ENCODE data around the gene PHAF1. TPM values are rescaled to one million over a fixed set of nuclear protein-coding genes. Genes with fewer than 3 reads are reported as not detected.

The PHAF1 gene
- total and polyA plus RNA-seq, 2 of the 8 experiments (the other 6 are each of a cell fraction or from before 2014, with no cell fraction given) = 18.6 to 26.4 TPM

DNA sequence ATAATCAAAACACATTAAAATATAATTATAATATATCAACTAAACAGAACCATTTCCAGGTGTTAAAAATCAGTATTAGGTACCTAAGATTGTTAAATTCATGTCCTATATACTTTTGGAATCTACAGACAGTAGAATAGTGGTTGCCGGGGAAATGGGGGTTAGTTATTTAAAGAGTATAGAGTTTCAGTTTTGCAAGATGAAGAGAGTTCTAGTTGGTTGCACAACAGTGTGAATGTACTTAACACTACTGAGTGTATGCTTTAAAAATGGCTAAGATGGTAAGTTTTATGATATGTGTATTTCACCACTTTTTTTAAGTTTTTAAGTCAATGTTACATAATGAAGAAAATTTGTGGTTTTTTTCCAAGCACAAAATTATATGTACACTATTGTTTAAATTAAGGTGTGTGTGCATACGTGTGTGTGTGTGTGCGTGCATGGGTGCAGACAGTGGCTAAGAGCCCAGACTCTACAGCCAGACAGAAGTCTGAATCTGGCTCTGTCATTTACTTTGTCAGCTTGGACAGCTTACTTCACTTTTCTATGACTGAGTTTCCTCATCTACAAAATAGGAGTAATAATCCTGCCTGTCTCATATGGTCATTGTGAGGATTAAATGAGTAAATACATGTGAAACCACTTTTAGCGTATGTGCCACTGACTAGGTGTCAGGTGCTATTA is 25.3 kb upstream of the PHAF1 start:
- Histone ChIP-seq H4K8ac (ENCODE audit: extremely low read depth, insufficient read depth, low read length) (no peak overlapping the region), H2BK20ac (ENCODE audit: low read length) (no peak overlapping the region), H3K9me3 (ENCODE audit: insufficient read depth in 2 of 2, low read depth in 1 of 2, low read length in 1 of 2) (no peaks in the 10 kb centered on the region), H2BK15ac (ENCODE audit: low read length) (no peak overlapping the region), H2AFZ (ENCODE audit: low read length) (no peak overlapping the region), H2BK5ac (ENCODE audit: low read depth, low read length) (no peak overlapping the region), H3K4ac (replicated peaks; ENCODE audit: insufficient read length, low read depth, low read length) (no peak overlapping the region), H3K14ac (ENCODE audit: insufficient read length) (no peak overlapping the region), H3K27ac (ENCODE audit: low read depth, low read length) (no peak overlapping the region), H3K4me3 (ENCODE audit: extremely low read depth in 1 of 4, insufficient read depth in 2 of 4, low read depth in 3 of 4, low read length in 4 of 4) (no peak overlapping the region), H2BK120ac (replicated peaks; ENCODE audit: low read depth, low read length) (no peak overlapping the region), H3K23ac (ENCODE audit: insufficient read length) (no peak overlapping the region), H3K4me1 (replicated peaks in 1 of 4; ENCODE audit: control insufficient read depth in 3 of 4, insufficient read depth in 4 of 4, low read length in 3 of 4) (no peaks in the 10 kb centered on the region), H3K79me2 (ENCODE audit: control insufficient read depth in 1 of 2, insufficient read depth in 2 of 2, low read length in 2 of 2) (no peaks in the 10 kb centered on the region), H3K18ac (ENCODE audit: extremely low read depth, low read length) (no peak overlapping the region), H3K56ac (replicated peaks; ENCODE audit: insufficient read length, low read depth, low read length) (no peak overlapping the region), H3K27me3 (replicated peaks in 1 of 4; ENCODE audit: control insufficient read depth in 3 of 4, extremely low read depth in 1 of 4, insufficient read depth in 3 of 4, low read length in 3 of 4) (no peaks in the 10 kb centered on the region), H3K4me2 (ENCODE audit: insufficient read depth in 1 of 2, low read depth in 2 of 2, low read length in 2 of 2) (no peak overlapping the region), H2AK5ac (ENCODE audit: low read depth, low read length) (no peak overlapping the region), H4K5ac (ENCODE audit: insufficient read length, low read depth, low read length) (no peak overlapping the region), H3K9ac (replicated peaks in 1 of 4; ENCODE audit: extremely low read depth in 1 of 4, low read depth in 3 of 4, low read length in 3 of 4) (no peak overlapping the region), H3K36me3 (ENCODE audit: control insufficient read depth in 2 of 4, insufficient read depth in 4 of 4, low read length in 3 of 4) (no peaks in the 10 kb centered on the region), H4K20me1 (replicated peaks in 1 of 2; ENCODE audit: control insufficient read depth in 1 of 2, insufficient read depth in 2 of 2, low read length in 2 of 2) (no peaks in the 10 kb centered on the region), H3K79me1 (ENCODE audit: low read depth, low read length) (no peaks in the 10 kb centered on the region), H3K23me2 (ENCODE audit: low read depth, low read length) (no peaks in the 10 kb centered on the region), H4K91ac (replicated peaks; ENCODE audit: insufficient read length, low read length) (no peak overlapping the region), H2BK12ac (ENCODE audit: low read depth, low read length) (no peak overlapping the region)
- no peak for FAIRE-seq
- no peak for DNase-seq (ENCODE audit: low read depth in 1 of 2, low spot score in 2 of 2)
- POLR2A ChIA-PET (ENCODE audit: partially characterized antibody) = no interaction called here
- CTCF ChIA-PET (ENCODE audit: partially characterized antibody) = interaction anchor here (0.6 to 1.0 kb wide), 2 partner anchors 10 to 616 kb away, joined by 3 read pairs; no protein-coding TSS in a partner anchor
- TF ChIP-seq, protein P1, sequence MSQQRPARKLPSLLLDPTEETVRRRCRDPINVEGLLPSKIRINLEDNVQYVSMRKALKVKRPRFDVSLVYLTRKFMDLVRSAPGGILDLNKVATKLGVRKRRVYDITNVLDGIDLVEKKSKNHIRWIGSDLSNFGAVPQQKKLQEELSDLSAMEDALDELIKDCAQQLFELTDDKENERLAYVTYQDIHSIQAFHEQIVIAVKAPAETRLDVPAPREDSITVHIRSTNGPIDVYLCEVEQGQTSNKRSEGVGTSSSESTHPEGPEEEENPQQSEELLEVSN (IDR thresholded peaks at IDR 0.05) = no peak
- no peak for TF ChIP-seq TAF1 (IDR thresholded peaks at IDR 0.05; ENCODE audit: low read depth, low read length)
- no peak for TF ChIP-seq PHF8 (conservative IDR thresholded peaks at IDR 0.05; ENCODE audit: low read depth, low read length)
- 93% methylated on average over 4 of the region's 4 CpGs; no CpG with 5 or more reads in 1 of the 2 experiments for WGBS, 2 experiments (ENCODE audit: extremely low coverage in 1 of 2, insufficient coverage in 1 of 2, insufficient read length in 1 of 2, insufficient replicate concordance in 2 of 2, low coverage in 1 of 2, low lambda C conversion rate in 2 of 2, missing lambda C conversion rate in 1 of 2)

Measured in H1 (cell line).